Endodermal cell (in vitro differentiated cells): ENCODE measurements around the gene KRTAP5-6. TPM values are rescaled to one million over a fixed set of nuclear protein-coding genes. Genes with fewer than 3 reads are reported as not detected.
"Not testable (repeated sequence)": the region's sequence is repeated elsewhere in the genome, so short reads cannot be mapped to it uniquely, and the experiment has no call there.

Experiments
- DNase-seq: peaks from one replicate; pipeline ENCODE4 v3.0.0-alpha.2; 2017
- H3K27ac ChIP-seq: 2 replicates; pipeline ENCODE4 v1.5.1; 2013; ENCODE audit warnings: mild to moderate bottlenecking, low read depth, low read length, moderate library complexity
- H3K27me3 ChIP-seq: 2 replicates; pipeline ENCODE4 v1.6.1; 2013; ENCODE audit warnings: mild to moderate bottlenecking, low read length, moderate library complexity; ENCODE audit not compliant: insufficient read depth, control insufficient read depth, poor library complexity, severe bottlenecking
- H3K36me3 ChIP-seq: 2 replicates; pipeline ENCODE4 v1.7.0; 2013; ENCODE audit warnings: mild to moderate bottlenecking, low read length, moderate library complexity; ENCODE audit not compliant: control insufficient read depth, insufficient read depth
- H3K4me1 ChIP-seq: one replicate; pipeline ENCODE4 v1.7.0; 2013; ENCODE audit warnings: low read length; ENCODE audit not compliant: control insufficient read depth, insufficient read depth
- H3K4me3 ChIP-seq: 2 replicates; pipeline ENCODE4 v1.5.1; 2013; ENCODE audit warnings: mild to moderate bottlenecking, low read length, moderate library complexity
- H3K9ac ChIP-seq: 2 replicates; pipeline ENCODE4 v1.6.1; 2013; ENCODE audit warnings: mild to moderate bottlenecking, low read length, moderate library complexity; ENCODE audit not compliant: poor library complexity, severe bottlenecking; ENCODE audit errors: extremely low read depth
- H3K9me3 ChIP-seq: 2 replicates; pipeline ENCODE4 v1.6.1; 2013; ENCODE audit warnings: mild to moderate bottlenecking, low read length, moderate library complexity; ENCODE audit not compliant: control insufficient read depth
- H3K27ac Mint-ChIP-seq: 2 replicates; pipeline ENCODE4 v1.8.0; 2020; ENCODE audit warnings: mixed read lengths
- H3K27me3 Mint-ChIP-seq: 2 replicates; pipeline ENCODE4 v1.8.0; 2021; ENCODE audit warnings: mild to moderate bottlenecking, mixed read lengths; ENCODE audit not compliant: insufficient read depth
- H3K36me3 Mint-ChIP-seq: 2 replicates; pipeline ENCODE4 v1.8.0; 2020; ENCODE audit warnings: low read depth, mixed read lengths
- H3K4me1 Mint-ChIP-seq: 2 replicates; pipeline ENCODE4 v1.8.0; 2020; ENCODE audit warnings: mixed read lengths
- H3K4me3 Mint-ChIP-seq: 2 replicates; pipeline ENCODE4 v1.8.0; 2020; ENCODE audit warnings: mild to moderate bottlenecking, moderate library complexity, mixed read lengths
- H3K9me3 Mint-ChIP-seq: 2 replicates; pipeline ENCODE4 v1.8.0; 2020; ENCODE audit warnings: mild to moderate bottlenecking, mixed read lengths
- WGBS, 2 experiments: methylation state at CpG; one replicate each; pipeline versions ENCODE4 v1.1.5 to v1.1.7; 2013; ENCODE audit warnings: missing lambda C conversion rate in 2 of 2, mixed read lengths in 1 of 2; ENCODE audit not compliant: insufficient coverage in 1 of 2, insufficient read length in 1 of 2; 5-methylcytosine and 5-hydroxymethylcytosine counted together
- total RNA-seq, 2 donors: library from RNA; stranded (reverse); fragmentation: NEBNext Ultra II Directional in 1 of 2; extraction: Animal tissue kit (Norgen Biotek cat#: 25700) in 1 of 2; gene quantifications; 2 replicates in 1 of 2; 3 replicates in 1 of 2; pipeline ENCODE4 v1.2.1, GENCODE V29; 2021
- TF ChIP-seq, protein P1 (sequence below): fragments of 200-600 bp; sonication (generic); conservative IDR thresholded peaks from 2 replicates; pipeline ENCODE4 v1.5.0; 2021; ENCODE audit warnings: antibody characterized with exemption, mild to moderate bottlenecking

Gene KRTAP5-6
- total RNA-seq, 2 donors from 2014 or later: not detected

DNA sequence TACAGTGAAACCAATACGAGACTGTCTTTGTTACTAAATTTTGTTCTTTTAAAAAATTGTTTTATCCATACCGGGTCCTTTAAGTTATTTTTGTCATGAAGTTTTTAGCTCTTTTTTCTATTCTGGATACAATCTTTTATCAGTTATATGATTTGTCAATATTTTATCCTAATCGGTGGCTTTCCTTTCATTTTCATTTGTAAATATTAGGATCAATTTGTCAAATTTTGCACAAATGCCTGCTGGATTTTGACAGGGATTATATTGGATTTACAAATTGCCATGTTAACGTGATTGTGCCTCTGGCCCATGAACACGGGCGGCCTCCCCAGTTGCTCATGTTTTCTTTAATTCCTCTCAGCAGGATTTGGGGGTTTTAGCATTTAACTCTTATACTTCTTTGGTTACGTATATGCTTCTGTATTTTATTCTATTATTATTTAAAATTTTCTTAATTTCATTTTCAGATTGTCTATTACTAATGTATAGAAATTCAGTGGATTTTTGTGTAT, 20.7 kb upstream of the KRTAP5-6 start:
- DNase-seq: peak; percentile 11
- Histone ChIP-seq H3K4me3 (no peak overlapping the region), H3K36me3 (no peaks in the 10 kb centered on the region), H3K27me3 (peaks cover 39% of the 10 kb centered on the region), H3K9me3 (no peaks in the 10 kb centered on the region), H3K9ac (no peak overlapping the region), H3K4me1 (peaks cover 2% of the 10 kb centered on the region), H3K27ac (no peak overlapping the region)
- no peaks in the 10 kb centered on the region for H3K9me3 Mint-ChIP-seq
- no peaks in the 10 kb centered on the region for H3K36me3 Mint-ChIP-seq
- peaks cover 45% of the 10 kb centered on the region for H3K27me3 Mint-ChIP-seq
- TF ChIP-seq, protein P1, sequence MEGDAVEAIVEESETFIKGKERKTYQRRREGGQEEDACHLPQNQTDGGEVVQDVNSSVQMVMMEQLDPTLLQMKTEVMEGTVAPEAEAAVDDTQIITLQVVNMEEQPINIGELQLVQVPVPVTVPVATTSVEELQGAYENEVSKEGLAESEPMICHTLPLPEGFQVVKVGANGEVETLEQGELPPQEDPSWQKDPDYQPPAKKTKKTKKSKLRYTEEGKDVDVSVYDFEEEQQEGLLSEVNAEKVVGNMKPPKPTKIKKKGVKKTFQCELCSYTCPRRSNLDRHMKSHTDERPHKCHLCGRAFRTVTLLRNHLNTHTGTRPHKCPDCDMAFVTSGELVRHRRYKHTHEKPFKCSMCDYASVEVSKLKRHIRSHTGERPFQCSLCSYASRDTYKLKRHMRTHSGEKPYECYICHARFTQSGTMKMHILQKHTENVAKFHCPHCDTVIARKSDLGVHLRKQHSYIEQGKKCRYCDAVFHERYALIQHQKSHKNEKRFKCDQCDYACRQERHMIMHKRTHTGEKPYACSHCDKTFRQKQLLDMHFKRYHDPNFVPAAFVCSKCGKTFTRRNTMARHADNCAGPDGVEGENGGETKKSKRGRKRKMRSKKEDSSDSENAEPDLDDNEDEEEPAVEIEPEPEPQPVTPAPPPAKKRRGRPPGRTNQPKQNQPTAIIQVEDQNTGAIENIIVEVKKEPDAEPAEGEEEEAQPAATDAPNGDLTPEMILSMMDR: no peak
- 86 to 93% methylated on average over 4 to 6 of the region's 7 CpGs for WGBS, 2 experiments
- H3K4me1 Mint-ChIP-seq: peaks cover 7% of the 10 kb centered on the region
- H3K27ac Mint-ChIP-seq: no peak overlapping the region
- no peak overlapping the region for H3K4me3 Mint-ChIP-seq

- WGBS, 2 experiments: 85 to 87% methylated on average over 7 to 10 of the region's 10 CpGs
- Mint-ChIP-seq H3K27ac (no peak overlapping the region), H3K4me1 (peaks cover 11% of the 10 kb centered on the region), H3K27me3 (peaks cover 18% of the 10 kb centered on the region), H3K4me3 (no peak overlapping the region), H3K36me3 (no peaks in the 10 kb centered on the region), H3K9me3 (no peaks in the 10 kb centered on the region)
- Histone ChIP-seq H3K36me3 (no peaks in the 10 kb centered on the region), H3K9me3 (no peaks in the 10 kb centered on the region), H3K27me3 (peaks cover 3% of the 10 kb centered on the region), H3K4me1 (peaks cover 10% of the 10 kb centered on the region), H3K9ac (no peak overlapping the region), H3K4me3 (no peak overlapping the region), H3K27ac (no peak overlapping the region)
- TF ChIP-seq, protein P1: no peak
- DNase-seq: peak; percentile 13
Measured at GRCh38 chr11:1679881-1680280, 17.1 kb upstream of the KRTAP5-6 start.

- Histone ChIP-seq H3K9ac (no peak overlapping the region), H3K27me3 (peaks cover 6% of the 10 kb centered on the region), H3K36me3 (no peaks in the 10 kb centered on the region), H3K9me3 (no peaks in the 10 kb centered on the region), H3K27ac (no peak overlapping the region), H3K4me1 (peaks cover 9% of the 10 kb centered on the region), H3K4me3 (no peak overlapping the region)
- H3K27ac Mint-ChIP-seq: no peak overlapping the region
- TF ChIP-seq, protein P1: no peak
- no peak overlapping the region for H3K4me3 Mint-ChIP-seq
- peak; percentile 27 for DNase-seq
- no peaks in the 10 kb centered on the region for H3K36me3 Mint-ChIP-seq
- no peaks in the 10 kb centered on the region for H3K9me3 Mint-ChIP-seq
- peaks cover 20% of the 10 kb centered on the region for H3K27me3 Mint-ChIP-seq
- WGBS, 2 experiments: 94 to 97% methylated on average over 10 to 14 of the region's 15 CpGs
- H3K4me1 Mint-ChIP-seq: peaks cover 5% of the 10 kb centered on the region
Measured at GRCh38 chr11:1682225-1682905, 14.6 kb upstream of the KRTAP5-6 start.

- not testable (repeated sequence) for H3K4me3 Mint-ChIP-seq, H3K27ac Mint-ChIP-seq, H3K27ac ChIP-seq, H3K4me3 ChIP-seq, H3K27me3 ChIP-seq, H3K9me3 ChIP-seq, H3K9me3 Mint-ChIP-seq, H3K36me3 ChIP-seq, H3K4me1 ChIP-seq, H3K9ac ChIP-seq, H3K36me3 Mint-ChIP-seq, H3K4me1 Mint-ChIP-seq
- peak; percentile 34 for DNase-seq
- WGBS, 2 experiments: 92% methylated on average over 14 of the region's 19 CpGs; no CpG with 5 or more reads in 1 of the 2 experiments
- H3K27me3 Mint-ChIP-seq: peaks cover 21% of the 10 kb centered on the region
Measured at GRCh38 chr11:1683216-1683615, 13.8 kb upstream of the KRTAP5-6 start.

- H3K4me1 ChIP-seq, H3K4me1 Mint-ChIP-seq, H3K36me3 Mint-ChIP-seq, H3K4me3 ChIP-seq, H3K27ac ChIP-seq, H3K27ac Mint-ChIP-seq, H3K9me3 Mint-ChIP-seq, H3K36me3 ChIP-seq, H3K9me3 ChIP-seq, H3K4me3 Mint-ChIP-seq, H3K9ac ChIP-seq: not testable (repeated sequence)
- peaks cover 17% of the 10 kb centered on the region for H3K27me3 ChIP-seq
- H3K27me3 Mint-ChIP-seq: peaks cover 30% of the 10 kb centered on the region
- WGBS, 2 experiments: 97% methylated on average over 7 of the region's 24 CpGs; no CpG with 5 or more reads in 1 of the 2 experiments
- peak; percentile 29 for DNase-seq
Measured at GRCh38 chr11:1683904-1684572, 13.0 kb upstream of the KRTAP5-6 start.
